Body of pancreas (tissue), 4 donors: ENCODE measurements around the gene TTC3.

Source experiments
- CTCF ChIP-seq, 7 experiments: fragments of 450-650 bp in 4 of 7; fragments of 200-600 bp in 3 of 7; sonication (generic) in 3 of 7; IDR thresholded peaks; one replicate each; pipeline ENCODE4 v1.5.1; 2016 to 2019; ENCODE audit warnings: antibody characterized with exemption in 7 of 7
- POLR2A ChIP-seq, 3 donors: fragments of 450-650 bp; IDR thresholded peaks; one replicate each; pipeline ENCODE4 v1.6.1; 2016; ENCODE audit warnings: antibody characterized with exemption in 3 of 3, mild to moderate bottlenecking in 2 of 3

DNA sequence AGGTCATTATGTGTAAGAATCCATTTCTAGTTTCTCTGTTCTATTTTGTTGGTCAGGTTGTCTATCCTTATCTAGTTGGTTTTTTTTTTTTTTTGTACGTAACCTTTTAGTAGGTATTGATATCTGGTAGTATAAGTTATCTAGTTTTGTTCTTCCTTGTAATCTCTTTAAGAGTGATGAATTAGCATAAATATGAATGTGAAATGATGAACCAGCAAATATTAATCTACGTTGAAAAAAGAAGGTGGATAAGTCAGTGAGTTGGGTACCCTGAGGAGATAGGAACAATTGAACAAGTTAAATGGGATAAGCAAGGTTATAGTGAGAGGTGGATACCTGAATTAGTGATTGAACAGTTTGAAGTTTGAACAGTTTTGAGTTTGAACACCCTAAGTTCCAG lies 33.9 kb downstream of the TTC3 start:
- TF ChIP-seq CTCF (IDR thresholded peaks at IDR 0.05) (no peak), POLR2A (IDR thresholded peaks at IDR 0.05) (no peak)
